ENCODE measurements around the gene RABGAP1L.
"Not testable (repeated sequence)": the region's sequence is repeated elsewhere in the genome, so short reads cannot be mapped to it uniquely, and the experiment has no call there.

Gene RABGAP1L

GRCh38 chr1:174666248-174666647 lies 506.9 kb downstream of the RABGAP1L start:
- no peak for DNase-seq (ENCODE audit: low spot score)

- no peak for DNase-seq (ENCODE audit: low spot score)
Observed at GRCh38 chr1:174671826-174672225, 512.5 kb downstream of the RABGAP1L start.

- DNase-seq (ENCODE audit: low spot score) = no peak
Observed at GRCh38 chr1:174676856-174677255, 517.5 kb downstream of the RABGAP1L start.

DNA sequence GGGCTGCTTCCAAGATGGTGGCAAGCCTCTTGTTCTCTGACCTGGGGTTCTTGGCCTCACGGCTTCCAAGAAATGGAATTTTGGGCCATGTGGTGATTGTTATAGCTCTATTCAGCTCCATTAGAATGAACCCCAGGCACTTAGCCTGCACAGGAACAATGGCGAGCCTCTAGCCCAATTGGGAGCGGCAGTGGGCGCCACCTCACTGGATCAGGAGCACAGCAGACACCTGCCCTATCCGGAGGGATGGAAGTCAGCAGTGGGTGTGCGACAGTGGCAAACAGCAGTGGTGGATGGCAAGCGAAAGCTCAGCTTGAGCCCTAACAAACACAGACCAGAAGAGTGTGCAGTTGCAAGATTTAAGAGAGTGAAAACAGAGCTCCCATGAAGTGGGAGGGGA lies 519.3 kb downstream of the RABGAP1L start:
- no peak for DNase-seq (ENCODE audit: low spot score)

DNA sequence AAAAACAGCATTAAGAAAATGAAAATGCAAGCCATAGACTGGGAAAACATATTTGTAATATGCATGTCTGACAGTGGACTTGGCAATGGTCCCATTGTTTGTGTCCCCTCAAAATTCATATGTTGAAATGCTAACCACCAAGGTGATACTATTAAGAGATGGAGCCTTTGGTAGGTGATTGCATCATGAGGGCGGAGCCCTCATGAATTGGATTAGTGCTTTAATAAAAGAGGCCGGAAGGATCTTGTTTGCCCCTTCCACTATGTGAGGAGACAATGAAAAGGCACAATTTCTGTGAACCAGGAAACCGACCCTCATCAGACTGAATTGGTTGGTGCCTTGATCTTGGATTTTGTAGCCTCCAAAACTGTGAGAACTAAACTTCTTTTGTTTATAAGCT lies 520.8 kb downstream of the RABGAP1L start:
- DNase-seq (ENCODE audit: low spot score) = no peak

DNA sequence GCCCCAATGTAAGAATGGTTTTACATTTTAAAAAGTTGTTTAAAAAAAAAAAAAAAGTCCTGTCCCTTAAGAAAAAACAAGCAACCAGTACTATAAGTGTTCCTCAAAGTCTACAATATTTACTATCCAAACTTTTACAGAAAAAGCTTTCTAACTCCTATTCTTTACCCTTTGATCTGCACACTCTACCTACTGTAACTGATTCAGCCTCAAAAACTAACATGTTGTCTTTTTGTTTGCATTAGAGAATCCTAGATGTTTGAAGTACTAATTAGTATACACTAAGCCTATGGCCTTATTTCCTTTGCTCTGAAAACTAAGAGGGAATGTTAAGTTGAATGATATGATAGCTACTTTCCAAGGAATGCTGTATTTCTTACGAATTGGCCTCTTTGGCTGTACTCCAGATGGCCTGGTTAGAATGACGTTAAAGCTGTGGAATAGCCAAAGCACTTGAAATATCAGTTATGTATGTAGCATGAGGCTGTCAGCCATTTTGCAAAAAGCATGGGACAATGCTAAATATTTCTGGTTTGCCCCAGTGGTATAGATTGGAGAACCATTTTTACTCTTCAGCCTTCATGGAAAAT lies 523.2 kb downstream of the RABGAP1L start:
- no peak for DNase-seq (ENCODE audit: low spot score)

DNA sequence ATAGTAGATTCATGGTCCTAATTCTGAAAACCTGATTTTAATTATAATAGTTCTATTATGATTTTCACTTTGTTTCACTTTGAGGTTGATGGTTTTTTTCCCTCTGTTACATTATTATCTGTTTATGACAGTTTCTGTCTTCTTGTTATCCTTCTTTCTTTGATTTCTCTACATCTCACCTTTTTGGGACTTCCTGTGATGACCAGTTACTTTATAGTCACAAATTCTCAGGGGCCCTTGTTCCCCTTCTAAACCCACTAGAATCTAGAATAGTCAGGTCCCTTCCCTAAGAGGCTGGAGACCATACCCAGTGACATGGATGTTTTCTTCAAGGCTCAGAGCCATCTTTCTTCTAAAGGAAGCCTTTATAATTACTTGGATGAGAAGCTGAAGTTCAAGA lies 526.9 kb downstream of the RABGAP1L start:
- no peak for DNase-seq (ENCODE audit: low spot score)

GRCh38 chr1:174689524-174689923 lies 530.2 kb downstream of the RABGAP1L start:
- no peak for DNase-seq (ENCODE audit: low spot score)

DNA sequence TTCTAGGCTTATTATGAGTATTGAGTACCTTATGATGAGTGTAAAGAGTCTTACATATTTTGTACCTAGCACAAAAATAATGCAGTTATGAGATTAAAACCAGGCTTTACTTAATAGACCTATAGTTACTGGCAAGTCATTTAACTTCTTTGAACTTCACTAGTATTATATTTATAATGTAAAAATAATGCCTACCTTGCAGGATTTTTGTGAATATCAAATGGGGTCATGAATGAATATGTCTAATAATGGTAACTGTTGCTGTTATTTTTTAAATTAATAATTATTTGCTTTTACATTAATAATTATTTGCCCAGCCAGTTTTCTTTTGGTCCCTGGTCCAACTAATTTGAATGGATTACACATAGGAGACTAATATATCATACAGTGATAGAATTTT lies 530.9 kb downstream of the RABGAP1L start:
- no peak for DNase-seq (ENCODE audit: low spot score)

GRCh38 chr1:174692313-174692712 lies 533.0 kb downstream of the RABGAP1L start:
- no peak for DNase-seq (ENCODE audit: low spot score)

- no peak for DNase-seq (ENCODE audit: low spot score)
Observed at GRCh38 chr1:174693085-174693484, 533.8 kb downstream of the RABGAP1L start.

DNA sequence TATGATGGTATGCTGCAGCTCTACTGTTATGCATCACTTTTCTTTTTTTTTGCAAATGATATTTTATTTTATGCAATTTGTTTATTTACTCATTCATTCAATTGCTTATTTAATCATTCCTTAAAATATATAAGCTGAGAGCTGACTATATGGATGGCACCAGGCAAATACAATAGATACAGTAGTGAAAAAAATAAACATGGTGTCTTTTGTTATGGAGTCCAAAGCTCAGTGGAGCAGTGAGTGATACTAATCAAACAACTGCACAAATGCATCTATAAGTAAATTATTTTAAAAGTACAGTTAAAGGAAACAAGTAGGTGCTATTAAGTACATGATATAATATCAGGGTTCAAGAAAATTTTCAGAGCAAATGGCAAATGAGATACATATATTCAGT lies 534.2 kb downstream of the RABGAP1L start:
- DNase-seq (ENCODE audit: low spot score) = not testable (repeated sequence)

DNA sequence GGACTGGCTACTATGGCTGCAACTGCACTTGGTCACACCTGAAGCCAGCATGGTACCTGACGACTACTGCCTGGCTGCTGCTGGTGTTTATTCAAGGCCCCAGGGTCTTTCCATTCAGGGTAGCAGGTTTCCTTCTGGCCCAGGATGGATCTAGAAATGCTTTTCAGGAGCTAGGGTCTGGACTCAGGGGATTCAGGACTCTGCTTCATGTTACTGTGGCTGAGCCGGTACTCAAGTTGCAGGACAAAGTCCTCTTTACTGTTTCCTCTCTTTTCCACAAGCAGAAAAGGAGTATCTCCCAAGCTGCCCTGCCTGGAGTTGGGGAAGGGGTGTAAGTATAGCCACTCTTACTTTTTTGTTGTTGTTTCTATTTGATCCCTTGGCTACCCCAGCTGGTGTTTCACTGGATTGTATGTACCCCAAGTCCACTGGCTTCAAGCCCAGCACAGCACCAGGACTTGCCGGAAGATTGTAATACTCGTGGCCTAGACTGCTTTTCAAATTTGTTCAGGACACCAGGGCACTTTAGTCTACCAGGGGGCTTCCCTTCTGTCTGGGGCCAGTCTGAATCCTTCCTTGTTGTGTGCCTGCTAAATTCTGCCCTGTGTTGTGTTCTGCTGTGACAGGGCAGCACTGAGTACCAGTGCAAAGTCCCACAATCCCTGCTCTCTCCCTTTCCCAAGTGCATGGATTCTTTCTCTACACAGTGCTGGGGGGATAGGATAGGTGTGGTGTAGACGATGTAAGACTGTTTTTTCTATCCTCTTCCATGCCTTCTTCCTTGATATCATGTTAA lies 536.9 kb downstream of the RABGAP1L start:
- no peak for DNase-seq (ENCODE audit: low spot score)

DNA sequence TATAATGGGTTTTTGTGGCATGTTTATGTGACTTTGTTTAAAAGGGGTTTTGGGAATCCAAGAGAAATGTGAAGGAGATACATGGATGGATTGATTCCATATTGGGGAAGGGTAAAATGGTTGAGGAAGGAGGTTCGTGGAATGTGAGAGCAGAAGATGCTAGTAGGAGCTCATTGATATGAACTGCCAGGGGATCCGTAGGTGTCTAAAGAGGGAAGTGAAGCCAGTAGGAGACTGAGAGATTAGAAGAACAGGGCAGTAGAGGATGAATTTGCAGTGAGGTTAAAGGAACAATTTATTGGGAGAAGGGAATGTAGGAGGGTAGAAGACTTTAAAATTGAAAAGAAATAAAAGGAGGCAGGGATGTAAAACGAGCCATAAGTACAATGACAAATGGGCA lies 541.0 kb downstream of the RABGAP1L start:
- no peak for DNase-seq (ENCODE audit: low spot score)

- DNase-seq (ENCODE audit: low spot score) = no peak
Observed at GRCh38 chr1:174700775-174701174, 541.5 kb downstream of the RABGAP1L start.

DNA sequence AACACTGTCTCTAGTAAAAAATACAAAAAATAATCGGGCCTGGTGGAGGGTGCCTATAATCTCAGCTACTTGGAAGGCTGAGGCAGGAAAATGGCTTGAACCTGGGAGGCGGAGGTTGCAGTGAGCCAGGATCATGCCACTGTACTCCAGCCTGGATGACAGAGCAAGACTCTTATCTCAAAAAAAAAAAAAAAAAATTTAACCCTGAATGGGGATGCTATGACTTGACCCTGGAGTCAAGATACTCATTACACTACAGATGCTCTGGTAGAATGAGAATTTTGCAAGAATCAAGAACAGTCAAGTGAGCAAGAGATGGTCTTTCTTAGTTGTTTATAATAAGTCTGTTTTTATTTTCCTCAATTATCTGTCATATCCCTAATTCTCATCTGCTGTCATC lies 542.2 kb downstream of the RABGAP1L start:
- no peak for DNase-seq (ENCODE audit: low spot score)

- DNase-seq (ENCODE audit: low spot score) = no peak
Observed at GRCh38 chr1:174702011-174702410, 542.7 kb downstream of the RABGAP1L start.

DNA sequence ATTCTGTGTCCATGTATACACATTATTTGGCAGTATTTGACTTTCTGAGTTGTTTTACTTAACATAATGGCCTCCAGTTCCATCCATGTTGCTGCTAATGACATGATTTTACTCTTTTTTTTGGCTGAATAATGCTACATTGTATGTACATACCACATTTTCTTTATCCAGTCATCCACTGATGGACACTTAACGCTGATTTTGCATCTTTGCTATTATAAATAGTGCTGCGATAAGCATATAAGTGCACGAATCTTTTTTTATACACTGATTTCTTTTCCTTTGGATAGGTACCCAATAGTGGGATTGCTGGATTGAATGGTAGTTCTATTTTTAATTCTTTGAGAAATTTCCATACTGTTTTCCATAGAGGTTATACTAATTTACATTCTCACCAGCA lies 544.0 kb downstream of the RABGAP1L start:
- no peak for DNase-seq (ENCODE audit: low spot score)

DNA sequence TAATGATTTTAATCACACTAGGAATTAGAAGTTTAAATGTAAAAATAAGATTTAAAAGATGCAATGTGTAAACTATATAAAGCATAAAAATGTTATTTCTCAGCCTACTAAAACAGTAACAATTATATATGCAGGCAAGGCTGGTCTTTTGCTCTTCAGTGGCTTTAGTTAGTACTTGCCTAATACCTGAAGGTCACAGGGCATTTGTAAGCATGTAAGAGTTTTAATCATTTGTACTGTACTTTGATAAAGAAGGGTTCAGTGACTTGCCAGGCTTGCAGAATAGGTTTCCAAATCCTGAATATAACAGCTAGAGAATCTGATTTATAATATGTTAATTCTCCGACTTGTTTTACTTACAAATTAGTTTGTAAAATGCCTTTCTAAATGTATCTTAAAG lies 545.0 kb downstream of the RABGAP1L start:
- no peak for DNase-seq (ENCODE audit: low spot score)

DNA sequence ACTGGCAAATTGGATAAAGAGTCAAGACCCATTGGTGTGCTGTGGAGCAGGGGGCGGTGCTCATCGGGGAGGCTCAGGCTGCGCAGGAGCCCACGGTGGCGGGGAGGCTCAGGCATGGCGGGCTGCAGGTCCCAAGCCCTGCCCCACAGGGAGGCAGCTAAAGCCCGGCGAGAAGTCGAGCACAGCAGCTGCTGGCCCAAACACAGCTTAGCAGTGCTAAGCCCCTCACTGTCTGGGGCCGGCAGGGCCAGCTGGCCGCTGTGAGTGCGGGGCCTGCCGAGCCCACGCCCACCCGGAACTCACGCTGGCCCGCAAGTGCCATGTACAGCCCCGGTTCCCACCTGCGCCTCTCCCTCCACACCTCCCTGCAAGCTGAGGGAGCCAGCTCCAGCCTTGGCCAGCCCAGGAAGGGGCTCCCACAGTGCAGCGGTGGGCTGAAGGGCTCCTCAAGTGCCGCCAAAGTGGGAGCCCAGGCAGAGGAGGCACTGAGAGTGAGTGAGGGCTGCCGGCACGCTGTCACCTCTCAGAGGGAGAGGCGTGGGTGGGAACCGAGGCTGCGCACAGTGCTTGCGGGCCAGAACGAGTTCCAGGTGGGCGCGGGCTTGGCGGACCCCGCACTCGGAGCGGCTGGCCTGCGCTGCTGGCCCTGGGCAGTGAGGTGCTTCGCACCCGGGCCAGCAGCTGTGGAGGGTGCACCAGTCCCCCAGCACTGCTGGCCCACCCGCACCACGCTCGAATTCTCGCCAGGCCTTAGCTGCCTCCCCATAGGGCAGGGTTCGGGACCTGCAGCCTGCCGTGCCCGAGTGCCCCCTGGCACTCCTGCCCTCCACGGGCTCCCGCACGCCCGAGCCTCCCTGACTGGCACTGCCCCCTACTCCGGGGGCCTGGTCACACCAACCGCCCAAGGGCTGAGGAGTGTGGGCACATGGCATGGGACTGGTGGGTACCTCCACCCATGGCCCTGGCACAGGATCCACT lies 551.8 kb downstream of the RABGAP1L start:
- DNase-seq (ENCODE audit: low spot score) = no peak

DNA sequence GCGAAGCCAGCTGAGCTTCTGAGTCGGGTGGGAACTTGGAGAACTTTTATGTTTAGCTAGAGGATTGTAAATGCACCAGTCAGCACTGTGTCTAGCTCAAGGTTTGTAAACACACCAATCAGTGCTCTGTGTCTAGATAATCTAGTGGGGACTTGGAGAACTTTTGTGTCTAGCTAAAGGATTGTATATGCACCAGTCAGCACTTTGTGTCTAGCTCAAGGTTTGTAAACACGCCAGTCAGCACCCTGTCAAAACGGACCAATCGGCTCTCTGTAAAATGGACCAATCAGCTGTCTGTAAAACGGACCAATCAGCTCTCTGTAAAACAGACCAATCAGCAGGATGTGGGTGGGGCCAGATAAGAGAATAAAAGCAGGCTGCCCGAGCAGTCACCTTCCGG lies 552.5 kb downstream of the RABGAP1L start:
- DNase-seq (ENCODE audit: low spot score) = not testable (repeated sequence)

GRCh38 chr1:174712541-174712940 lies 553.2 kb downstream of the RABGAP1L start:
- DNase-seq (ENCODE audit: low spot score) = no peak

DNA sequence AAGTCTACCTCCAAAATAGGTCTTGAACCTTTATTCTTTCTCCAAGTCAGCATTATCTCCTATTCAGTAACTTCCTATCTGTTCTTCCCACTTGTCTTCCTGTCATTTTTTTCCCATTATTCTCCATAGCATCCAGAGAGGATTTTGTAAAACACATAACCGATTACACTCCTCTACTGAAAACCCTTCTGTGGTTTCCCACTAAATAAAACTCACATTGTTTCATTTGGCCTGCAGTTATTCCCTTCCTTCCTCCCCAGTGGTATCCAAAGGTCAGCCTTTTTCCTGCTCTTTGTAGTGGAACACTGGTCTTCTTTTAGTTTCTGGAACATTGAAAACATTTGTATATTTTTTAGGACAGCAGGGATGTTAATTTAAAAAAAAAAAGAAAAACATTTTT lies 554.5 kb downstream of the RABGAP1L start:
- DNase-seq (ENCODE audit: low spot score) = no peak

All from left forelimb (tissue), 1 donor.